ENCODE data around the gene ARHGAP30. TPM values are rescaled to one million over a fixed set of nuclear protein-coding genes. Genes with fewer than 3 reads are reported as not detected.
A peak's percentile ranks its signal among the peaks of the same experiment; 100 is the strongest.

ARHGAP30 gene
- total and polyA plus RNA-seq, 4 experiments from 2014 or later, result 63.4 to 226 (median 218) TPM

- no peak overlapping the region for H3K4me3 Mint-ChIP-seq
- intact Hi-C loops (cut with micrococcal nuclease), result no loop called here
- H3K4me1 Mint-ChIP-seq, result peaks cover 0 to 1% (median 0%) of the 10 kb centered on the region in 4 donors
- H3K9me3 Mint-ChIP-seq, result no peaks in the 10 kb centered on the region
- ChIA-PET POLR2A (ENCODE audit: partially characterized antibody) (interaction anchor here (0.6 to 2.0 kb wide), 4 partner anchors 11 to 90 kb away, joined by 3 to 10 read pairs (median 3); partner anchors contain the start of gene ARHGAP30), CTCF (ENCODE audit: partially characterized antibody) (interaction anchor here (0.6 to 4.2 kb wide), 5 partner anchors 12 to 83 kb away, joined by 3 to 14 read pairs (median 3); partner anchors contain the start of gene KLHDC9)
- Histone ChIP-seq H3K4me1 (ENCODE audit: insufficient read depth, low read length) (no peaks in the 10 kb centered on the region), H3K27ac (ENCODE audit: low read depth, low read length) (no peak overlapping the region), H3K36me3 (ENCODE audit: insufficient read depth, low read length) (no peaks in the 10 kb centered on the region), H3K27me3 (ENCODE audit: insufficient read depth, low read length) (no peaks in the 10 kb centered on the region), H3K4me3 (ENCODE audit: low read length in 2 of 2) (no peak overlapping the region), H3K9me3 (ENCODE audit: control insufficient read depth in 1 of 2, low read length in 2 of 2) (no peaks in the 10 kb centered on the region)
- peak overlapping the region in 2 of 7 donors; percentile 38 to 69 for H3K27ac Mint-ChIP-seq
- H3K27me3 Mint-ChIP-seq, result no peaks in the 10 kb centered on the region
- DNase-seq, result no peak
- no peaks in the 10 kb centered on the region for H3K36me3 Mint-ChIP-seq
These were observed 11.0 kb upstream of the ARHGAP30 start for GRCh38 chr1:161080441-161081405.

GRCh38 chr1:161079436-161080110, 9.9 kb upstream of the ARHGAP30 start:
- no peaks in the 10 kb centered on the region for H3K27me3 Mint-ChIP-seq
- no peak overlapping the region for H3K27ac ChIP-seq (ENCODE audit: low read depth, low read length)
- no peaks in the 10 kb centered on the region for H3K9me3 Mint-ChIP-seq
- ChIA-PET POLR2A (ENCODE audit: partially characterized antibody) (interaction anchor here (0.9 to 2.0 kb wide), 3 partner anchors 9 to 34 kb away, joined by 3 to 10 read pairs (median 6); partner anchors contain the start of genes ARHGAP30 and USF1), CTCF (ENCODE audit: partially characterized antibody) (interaction anchor here (0.9 to 4.2 kb wide), 3 partner anchors 18 to 82 kb away, joined by 3 to 14 read pairs (median 10); partner anchors contain the start of genes F11R and KLHDC9)
- H3K4me3 ChIP-seq (ENCODE audit: low read length in 2 of 2), result no peak overlapping the region
- H3K27me3 ChIP-seq (ENCODE audit: insufficient read depth, low read length), result no peaks in the 10 kb centered on the region
- no peaks in the 10 kb centered on the region for H3K4me1 ChIP-seq (ENCODE audit: insufficient read depth, low read length)
- no peaks in the 10 kb centered on the region for H3K36me3 ChIP-seq (ENCODE audit: insufficient read depth, low read length)
- H3K9me3 ChIP-seq (ENCODE audit: control insufficient read depth in 1 of 2, low read length in 2 of 2), result no peaks in the 10 kb centered on the region
- no peak for DNase-seq
- intact Hi-C loops (cut with micrococcal nuclease), result no loop called here
- H3K4me3 Mint-ChIP-seq, result no peak overlapping the region
- peaks cover 0 to 1% (median 0%) of the 10 kb centered on the region in 4 donors for H3K4me1 Mint-ChIP-seq
- no peaks in the 10 kb centered on the region for H3K36me3 Mint-ChIP-seq
- no peak overlapping the region for H3K27ac Mint-ChIP-seq

GRCh38 chr1:161077426-161077825, 7.7 kb upstream of the ARHGAP30 start:
- H3K27ac ChIP-seq (ENCODE audit: low read depth, low read length), result no peak overlapping the region
- Mint-ChIP-seq H3K36me3 (no peaks in the 10 kb centered on the region), H3K4me1 (peaks cover 0 to 5% (median under 1%) of the 10 kb centered on the region in 4 donors), H3K27ac (no peak overlapping the region), H3K4me3 (no peak overlapping the region), H3K9me3 (no peaks in the 10 kb centered on the region), H3K27me3 (no peaks in the 10 kb centered on the region)
- H3K36me3 ChIP-seq (ENCODE audit: insufficient read depth, low read length), result no peaks in the 10 kb centered on the region
- no peak overlapping the region for H3K4me3 ChIP-seq (ENCODE audit: low read length in 2 of 2)
- CTCF ChIA-PET (ENCODE audit: partially characterized antibody), result interaction anchor here (1.5 to 2.9 kb wide), 2 partner anchors 19 to 51 kb away, joined by 3 to 13 read pairs; no protein-coding TSS in a partner anchor
- H3K9me3 ChIP-seq (ENCODE audit: control insufficient read depth in 1 of 2, low read length in 2 of 2), result no peaks in the 10 kb centered on the region
- intact Hi-C loops (cut with micrococcal nuclease), result no loop called here
- H3K27me3 ChIP-seq (ENCODE audit: insufficient read depth, low read length), result no peaks in the 10 kb centered on the region
- H3K4me1 ChIP-seq (ENCODE audit: insufficient read depth, low read length), result no peaks in the 10 kb centered on the region
- DNase-seq, result no peak
- POLR2A ChIA-PET (ENCODE audit: partially characterized antibody), result interaction anchor here (2.0 kb wide), 1 partner anchor 32 kb away, joined by 6 read pairs; the partner anchor contains the start of gene USF1

- no peaks in the 10 kb centered on the region for H3K9me3 Mint-ChIP-seq
- no peak overlapping the region for H3K27ac Mint-ChIP-seq
- H3K4me1 Mint-ChIP-seq, result peaks cover 4 to 13% (median 7%) of the 10 kb centered on the region in 4 donors
- ChIA-PET CTCF (ENCODE audit: partially characterized antibody) (interaction anchor here (0.8 to 2.9 kb wide), 3 partner anchors 20 to 79 kb away, joined by 3 to 13 read pairs (median 3); no protein-coding TSS in a partner anchor), POLR2A (ENCODE audit: partially characterized antibody) (no interaction called here)
- no peak overlapping the region for H3K27ac ChIP-seq (ENCODE audit: low read depth, low read length)
- H3K4me3 Mint-ChIP-seq, result no peak overlapping the region
- H3K36me3 Mint-ChIP-seq, result no peaks in the 10 kb centered on the region
- intact Hi-C loops (cut with micrococcal nuclease), result no loop called here
- H3K27me3 ChIP-seq (ENCODE audit: insufficient read depth, low read length), result no peaks in the 10 kb centered on the region
- no peak for DNase-seq
- H3K9me3 ChIP-seq (ENCODE audit: control insufficient read depth in 1 of 2, low read length in 2 of 2), result no peaks in the 10 kb centered on the region
- peaks cover 1% of the 10 kb centered on the region for H3K4me1 ChIP-seq (ENCODE audit: insufficient read depth, low read length)
- no peaks in the 10 kb centered on the region for H3K27me3 Mint-ChIP-seq
- H3K4me3 ChIP-seq (ENCODE audit: low read length in 2 of 2), result no peak overlapping the region
- no peaks in the 10 kb centered on the region for H3K36me3 ChIP-seq (ENCODE audit: insufficient read depth, low read length)
These were observed 6.7 kb upstream of the ARHGAP30 start for GRCh38 chr1:161076410-161076809.

- DNase-seq, result no peak
These were observed 5.1 kb upstream of the ARHGAP30 start for GRCh38 chr1:161074676-161075368.

GRCh38 chr1:161073474-161074121, 3.9 kb upstream of the ARHGAP30 start:
- Mint-ChIP-seq H3K27ac (peak overlapping the region in 4 of 7 donors; percentile 3 to 63 (median 42)), H3K9me3 (no peaks in the 10 kb centered on the region), H3K36me3 (peaks cover 4 to 9% of the 10 kb centered on the region in 2 donors), H3K27me3 (no peaks in the 10 kb centered on the region), H3K4me1 (peaks cover 14 to 39% (median 20%) of the 10 kb centered on the region in 4 donors), H3K4me3 (no peak overlapping the region)
- H3K9me3 ChIP-seq (ENCODE audit: control insufficient read depth in 1 of 2, low read length in 2 of 2), result no peaks in the 10 kb centered on the region
- POLR2A ChIA-PET (ENCODE audit: partially characterized antibody), result interaction anchor here (1.3 to 10.9 kb wide), 2 partner anchors 24 to 28 kb away, joined by 6 to 602 read pairs; partner anchors contain the start of genes KLHDC9, TSTD1 and USF1
- H3K27me3 ChIP-seq (ENCODE audit: insufficient read depth, low read length), result no peaks in the 10 kb centered on the region
- CTCF ChIA-PET (ENCODE audit: partially characterized antibody), result interaction anchor here (1.3 to 10.1 kb wide), 3 partner anchors 23 to 28 kb away, joined by 4 to 159 read pairs (median 5); partner anchors contain the start of genes KLHDC9 and USF1
- no peaks in the 10 kb centered on the region for H3K36me3 ChIP-seq (ENCODE audit: insufficient read depth, low read length)
- no peak overlapping the region for H3K27ac ChIP-seq (ENCODE audit: low read depth, low read length)
- intact Hi-C loops (cut with micrococcal nuclease), result no loop called here
- no peak for DNase-seq
- peaks cover 17% of the 10 kb centered on the region for H3K4me1 ChIP-seq (ENCODE audit: insufficient read depth, low read length)
- no peak overlapping the region for H3K4me3 ChIP-seq (ENCODE audit: low read length in 2 of 2)

More at GRCh38 chr1:161074676-161075368, 5.1 kb upstream of the ARHGAP30 start:
- POLR2A ChIA-PET (ENCODE audit: partially characterized antibody), result interaction anchor here (1.3 to 10.9 kb wide), 2 partner anchors 23 to 30 kb away, joined by 6 to 602 read pairs; partner anchors contain the start of genes KLHDC9, TSTD1 and USF1
- no peak overlapping the region for H3K4me3 Mint-ChIP-seq
- CTCF ChIA-PET (ENCODE audit: partially characterized antibody), result interaction anchor here (1.3 to 2.9 kb wide), 3 partner anchors 22 to 35 kb away, joined by 3 to 13 read pairs (median 5); partner anchors contain the start of gene USF1
- H3K36me3 Mint-ChIP-seq, result no peaks in the 10 kb centered on the region
- Histone ChIP-seq H3K4me1 (ENCODE audit: insufficient read depth, low read length) (peaks cover 17% of the 10 kb centered on the region), H3K36me3 (ENCODE audit: insufficient read depth, low read length) (no peaks in the 10 kb centered on the region), H3K4me3 (ENCODE audit: low read length in 2 of 2) (no peak overlapping the region), H3K27me3 (ENCODE audit: insufficient read depth, low read length) (no peaks in the 10 kb centered on the region), H3K27ac (ENCODE audit: low read depth, low read length) (no peak overlapping the region), H3K9me3 (ENCODE audit: control insufficient read depth in 1 of 2, low read length in 2 of 2) (no peaks in the 10 kb centered on the region)
- no peaks in the 10 kb centered on the region for H3K27me3 Mint-ChIP-seq
- no peaks in the 10 kb centered on the region for H3K9me3 Mint-ChIP-seq
- H3K4me1 Mint-ChIP-seq, result peaks cover 14 to 29% (median 19%) of the 10 kb centered on the region in 4 donors
- peak overlapping the region in 1 of 7 donors; percentile 58 for H3K27ac Mint-ChIP-seq
- intact Hi-C loops (cut with micrococcal nuclease), result no loop called here

Data from CD4-positive, alpha-beta memory T cell (primary cell).